ENCODE results near the gene SLC17A9.
A peak's percentile ranks its signal among the peaks of the same experiment; 100 is the strongest.

Gene SLC17A9

DNA sequence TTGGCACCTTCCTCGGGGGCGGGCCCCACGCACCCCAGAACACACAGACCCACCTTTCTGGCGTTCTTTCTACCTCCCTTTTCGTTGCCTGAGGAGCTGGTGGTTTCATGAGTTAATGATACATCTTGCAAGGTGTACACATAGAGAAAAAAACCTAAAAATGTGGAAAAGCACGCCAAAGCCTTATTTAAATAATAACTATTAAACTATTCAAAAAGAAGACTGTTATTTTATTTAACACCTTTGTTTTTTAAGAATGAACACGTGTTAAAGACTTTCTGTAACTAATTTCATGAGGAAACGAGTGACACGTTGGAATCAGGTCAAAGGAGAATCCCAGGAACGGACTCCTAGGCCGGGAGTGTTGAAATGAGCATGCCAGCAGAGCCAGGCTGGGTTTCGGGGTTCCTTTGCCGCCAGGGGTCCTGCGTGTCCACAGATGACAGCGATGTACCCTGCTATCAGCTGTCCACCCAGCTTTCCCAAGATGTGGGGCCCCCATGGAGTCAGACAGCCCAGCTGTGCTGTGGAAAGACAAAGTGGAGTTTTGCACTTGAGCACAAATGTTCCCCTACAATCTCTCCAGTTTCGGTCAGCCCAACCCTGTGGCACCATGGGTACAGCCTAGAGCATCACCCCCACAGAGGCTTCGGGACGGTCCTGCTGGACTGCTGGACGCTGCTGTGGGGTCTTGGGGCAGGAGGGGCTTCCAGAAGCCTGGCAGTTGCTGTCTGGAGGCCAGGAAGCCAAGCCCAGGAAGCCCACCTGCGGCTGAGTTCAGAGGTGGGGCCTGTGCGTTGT lies 16.1 kb downstream of the SLC17A9 start:
- DNase-seq = no peak

DNA sequence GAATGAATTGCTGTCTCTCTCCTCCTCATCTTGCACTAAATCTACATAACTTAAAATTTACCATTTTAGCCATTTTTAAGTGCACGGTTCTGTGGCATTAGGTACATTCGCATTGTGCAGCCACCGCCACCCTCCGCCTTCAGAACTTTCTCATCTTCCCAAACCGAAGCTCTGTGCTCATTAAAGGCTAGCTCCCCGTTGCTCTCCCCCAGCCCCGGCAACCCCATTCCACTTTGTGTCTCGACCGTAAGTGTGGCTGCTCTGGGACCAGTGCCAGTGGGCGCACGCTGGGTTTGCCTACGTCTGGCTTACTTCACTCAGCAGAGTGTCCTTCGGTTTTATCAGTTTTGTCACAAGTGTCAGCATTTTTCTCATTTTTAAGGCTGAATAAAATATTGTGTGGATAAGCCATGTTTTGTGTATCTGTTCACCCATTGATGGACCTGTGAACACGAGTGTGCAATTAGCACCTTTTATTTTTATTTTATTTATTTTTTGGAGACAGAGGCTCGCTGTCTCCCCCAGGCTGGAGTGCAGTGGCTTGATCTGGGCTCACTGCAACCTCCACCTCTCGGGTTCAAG lies 16.8 kb downstream of the SLC17A9 start:
- no peak for DNase-seq

DNA sequence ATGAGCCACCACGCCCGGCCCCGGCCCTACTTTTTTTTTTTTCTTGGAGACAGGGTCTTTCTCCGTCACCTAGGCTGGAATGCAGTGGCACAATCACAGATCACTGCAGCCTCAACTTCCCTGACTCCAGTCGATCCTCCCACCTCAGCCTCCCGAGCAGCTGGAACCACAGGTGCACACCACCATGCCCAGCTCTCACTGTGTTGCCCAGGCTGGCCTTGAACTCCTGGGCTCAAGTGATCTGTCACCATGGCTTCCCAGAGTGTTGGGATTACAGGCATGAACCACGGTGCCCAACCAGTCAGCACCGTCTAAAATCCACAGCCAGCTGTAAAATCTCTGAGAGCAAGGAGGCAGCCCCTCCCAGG lies 17.4 kb downstream of the SLC17A9 start:
- no peak for DNase-seq

DNA sequence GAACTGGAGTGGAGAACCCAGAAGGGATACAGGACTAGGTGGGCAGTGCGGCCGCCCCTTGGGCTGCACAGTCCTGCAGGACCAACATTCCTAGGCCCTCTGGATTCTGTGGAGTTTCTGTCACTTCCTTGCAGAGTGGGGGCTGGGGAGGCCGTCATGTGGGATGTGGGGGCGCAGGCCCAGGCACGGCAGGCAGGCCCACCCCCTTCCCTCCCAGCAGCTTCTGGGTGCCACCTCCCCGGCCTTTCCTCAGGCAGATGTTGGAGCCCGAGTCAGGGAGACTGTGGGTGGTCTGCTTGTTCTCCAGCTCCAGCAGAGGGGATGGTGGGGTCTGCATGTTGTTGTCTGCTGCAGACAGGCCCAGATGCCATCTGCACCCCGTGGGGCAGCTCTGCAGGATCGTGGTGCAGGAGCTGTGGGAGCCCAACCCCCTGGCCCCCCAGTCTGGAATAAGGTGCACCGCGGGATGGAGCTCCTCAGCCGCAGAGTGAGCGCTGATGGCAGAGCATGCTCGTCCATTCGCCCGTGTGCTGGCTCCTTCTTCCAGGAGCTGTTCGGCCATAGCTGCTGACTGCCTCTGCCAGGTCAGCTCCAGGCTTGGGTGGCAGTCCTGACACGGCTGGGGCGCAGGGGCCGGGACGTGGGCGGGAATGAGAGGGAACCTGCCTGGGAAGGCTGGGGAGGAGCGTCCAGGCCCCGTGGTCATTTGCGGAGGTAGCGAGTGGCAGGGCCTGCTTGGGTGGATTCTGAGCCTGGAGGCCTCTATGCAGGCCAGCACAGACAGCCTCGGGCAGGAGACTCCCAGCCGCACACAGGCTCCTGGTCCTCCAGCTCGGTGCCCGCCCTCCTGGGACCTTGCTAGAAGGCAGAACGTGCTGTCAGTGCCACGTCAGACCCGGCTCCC lies 18.1 kb downstream of the SLC17A9 start:
- DNase-seq = no peak

DNA sequence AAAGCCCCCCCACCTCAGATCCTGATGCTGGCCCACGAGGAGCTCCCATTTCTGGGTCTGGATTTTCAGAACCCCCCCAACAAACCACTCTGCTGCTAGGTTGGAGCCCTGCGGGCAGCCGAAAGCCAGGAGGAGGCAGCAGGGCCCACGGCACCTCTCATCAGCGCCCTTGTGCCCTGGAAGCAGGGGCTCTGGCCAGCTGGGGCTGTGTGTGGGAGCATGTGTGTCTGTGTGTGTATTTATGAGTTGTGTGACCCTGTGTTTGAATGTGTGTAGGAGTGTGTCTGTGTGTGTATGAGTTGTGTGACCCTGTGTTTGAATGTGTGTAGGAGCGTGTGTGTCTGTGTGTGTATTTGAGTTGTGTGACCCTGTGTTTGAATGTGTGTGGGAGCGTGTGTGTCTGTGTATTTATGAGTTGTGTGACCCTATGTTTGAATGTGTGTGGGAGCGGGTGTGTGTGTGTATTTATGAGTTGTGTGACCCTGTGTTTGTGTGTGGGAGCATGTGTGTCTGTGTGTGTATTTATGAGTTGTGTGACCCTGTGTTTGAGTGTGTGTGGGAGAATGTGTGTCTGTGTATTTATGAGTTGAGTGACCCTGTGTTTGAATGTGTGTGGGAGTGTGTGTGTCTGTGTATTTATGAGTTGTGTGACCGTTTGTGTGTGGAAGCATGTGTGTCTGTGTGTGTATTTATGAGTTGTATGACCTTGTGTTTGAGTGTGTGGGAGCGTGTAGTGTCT lies 18.9 kb downstream of the SLC17A9 start:
- no peak for DNase-seq

DNA sequence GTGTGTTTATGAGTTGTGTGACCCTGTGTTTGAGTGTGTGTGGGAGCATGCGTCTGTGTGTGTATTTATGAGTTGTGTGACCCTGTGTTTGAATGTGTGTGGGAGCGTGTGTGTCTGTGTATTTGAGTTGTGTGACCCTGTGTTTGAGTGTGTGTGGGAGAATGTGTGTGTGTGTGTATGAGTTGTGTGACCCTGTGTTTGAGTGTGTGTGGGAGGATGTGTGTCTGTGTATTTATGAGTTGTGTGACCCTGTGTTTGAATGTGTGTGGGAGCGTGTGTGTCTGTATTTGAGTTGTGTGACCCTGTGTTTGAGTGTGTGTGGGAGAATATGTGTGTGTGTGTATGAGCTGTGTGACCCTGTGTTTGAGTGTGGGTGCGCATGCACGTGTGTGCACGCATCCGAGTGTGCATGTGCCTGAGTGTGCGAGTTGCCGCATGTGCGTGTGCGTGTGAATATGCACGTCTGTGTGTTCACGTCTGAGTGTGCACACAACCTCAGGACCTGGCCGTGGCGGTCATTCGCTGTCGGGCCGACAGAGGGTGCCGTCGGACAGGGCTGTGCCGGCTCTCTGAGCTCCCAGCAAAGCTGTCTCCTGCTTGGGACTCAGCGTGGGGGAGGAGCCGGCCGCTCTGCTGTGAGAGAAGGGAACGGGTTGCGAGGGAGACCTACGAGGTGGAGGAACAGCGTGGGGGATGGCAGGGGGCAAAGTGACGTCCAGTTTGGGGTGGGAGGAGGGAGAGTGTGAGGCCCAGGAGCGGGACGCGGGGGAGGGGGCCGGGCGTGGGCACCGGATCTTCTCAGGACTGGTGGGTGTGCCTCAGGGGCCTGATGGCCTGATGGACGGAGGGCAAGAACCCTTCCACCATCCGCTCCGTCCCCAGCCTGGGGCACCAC lies 19.7 kb downstream of the SLC17A9 start:
- DNase-seq = peak; percentile 62

DNA sequence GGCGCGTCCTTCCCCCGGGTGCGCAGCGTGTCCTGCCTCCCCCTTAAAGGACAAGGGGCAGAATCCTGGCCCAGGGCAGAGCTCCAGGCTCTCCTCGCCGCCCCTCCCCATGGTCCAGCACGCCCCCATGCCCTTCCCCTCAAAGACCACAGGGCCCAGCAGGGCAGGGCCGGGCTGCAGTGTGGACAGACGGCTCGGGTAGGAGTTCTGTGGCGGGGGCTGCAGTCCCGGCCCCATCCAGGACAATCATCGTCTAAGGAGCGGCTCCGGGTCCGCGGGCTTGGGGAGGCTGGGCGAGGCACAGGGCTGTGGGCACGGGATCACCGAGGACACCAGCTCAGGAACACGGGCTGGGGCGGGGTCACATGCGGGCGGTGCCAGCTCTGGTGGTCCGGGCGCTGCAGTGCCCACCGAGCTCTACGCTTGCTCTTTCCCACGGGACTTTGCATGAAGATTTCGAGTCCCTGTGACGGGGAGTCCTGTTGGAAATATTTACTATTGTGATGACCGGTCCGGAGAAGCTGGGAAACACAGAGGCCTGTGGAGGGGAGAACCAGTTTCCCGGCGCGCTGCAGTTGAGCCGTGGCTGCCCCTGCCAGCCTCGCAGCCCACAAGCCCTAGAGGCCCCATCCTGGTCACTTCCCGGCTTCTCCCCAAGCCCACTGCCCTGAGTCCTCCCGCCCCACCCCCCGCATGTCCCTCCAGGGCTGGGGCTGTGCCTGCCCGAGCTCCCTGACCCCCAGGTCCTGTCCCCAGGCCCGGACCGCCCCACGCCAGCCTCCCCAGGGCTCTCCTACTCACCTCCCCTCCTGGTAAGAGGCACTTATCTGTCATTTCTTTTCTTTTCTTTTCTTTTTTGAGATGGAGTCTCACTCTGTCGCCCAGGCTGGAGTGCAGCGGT lies 20.6 kb downstream of the SLC17A9 start:
- peak; percentile 32 for DNase-seq

DNA sequence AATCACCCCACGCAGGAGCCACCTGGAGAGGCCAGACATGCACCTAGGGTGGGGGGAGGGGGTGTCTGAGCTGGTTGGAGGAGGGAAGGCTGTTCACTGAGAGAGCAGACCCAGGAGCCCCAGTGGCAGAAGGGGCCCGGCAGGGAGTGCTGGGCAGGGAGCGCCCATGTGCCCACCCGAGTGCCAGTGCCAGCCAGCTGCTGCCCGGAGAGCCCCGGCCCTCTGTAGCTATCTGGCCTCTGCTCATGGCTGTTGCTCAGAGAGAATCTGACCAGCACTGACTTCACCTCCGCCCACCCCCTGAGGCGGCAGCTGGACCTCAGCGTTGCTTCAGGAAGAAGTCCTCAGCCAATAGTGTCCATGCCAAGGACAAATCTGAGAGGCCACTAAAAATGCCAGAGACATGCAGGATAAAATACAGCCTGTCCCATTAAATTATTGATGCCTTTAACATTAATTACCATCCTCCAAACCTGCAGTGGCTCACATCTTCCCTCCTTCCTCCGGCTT lies 22.8 kb downstream of the SLC17A9 start:
- DNase-seq = no peak

DNA sequence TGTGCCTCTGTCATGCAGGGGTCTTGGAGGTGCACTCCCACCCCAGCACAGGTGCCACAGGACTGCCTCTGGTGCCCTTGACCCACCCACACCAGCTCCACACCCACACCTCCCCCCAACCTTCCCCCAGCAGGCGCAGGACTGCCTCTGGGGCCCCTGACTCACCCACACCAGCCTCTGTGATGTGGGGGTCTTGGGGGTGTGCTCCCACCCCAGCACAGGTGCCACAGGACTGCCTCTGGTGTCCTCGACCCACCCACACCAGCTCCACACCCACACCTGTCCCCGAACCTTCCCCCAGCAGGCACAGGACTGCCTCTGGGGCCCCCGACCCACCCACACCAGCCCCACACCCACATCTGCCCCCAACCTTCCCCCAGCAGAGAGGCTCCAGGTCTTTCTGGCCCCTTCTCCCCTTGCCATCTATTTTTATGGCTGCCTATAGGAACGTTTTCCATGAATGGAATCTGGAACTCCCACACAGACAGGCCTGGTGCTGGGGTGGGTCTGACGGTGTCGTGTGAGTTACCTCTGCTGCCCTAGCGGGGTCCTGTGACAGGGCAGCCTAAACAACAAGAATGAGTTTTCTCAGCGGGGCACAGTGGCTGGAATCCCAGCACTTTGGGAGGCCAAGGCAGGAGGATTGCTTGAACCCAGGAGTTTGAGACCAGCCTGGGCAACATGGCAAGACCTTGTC lies 23.5 kb downstream of the SLC17A9 start:
- no peak for DNase-seq

DNA sequence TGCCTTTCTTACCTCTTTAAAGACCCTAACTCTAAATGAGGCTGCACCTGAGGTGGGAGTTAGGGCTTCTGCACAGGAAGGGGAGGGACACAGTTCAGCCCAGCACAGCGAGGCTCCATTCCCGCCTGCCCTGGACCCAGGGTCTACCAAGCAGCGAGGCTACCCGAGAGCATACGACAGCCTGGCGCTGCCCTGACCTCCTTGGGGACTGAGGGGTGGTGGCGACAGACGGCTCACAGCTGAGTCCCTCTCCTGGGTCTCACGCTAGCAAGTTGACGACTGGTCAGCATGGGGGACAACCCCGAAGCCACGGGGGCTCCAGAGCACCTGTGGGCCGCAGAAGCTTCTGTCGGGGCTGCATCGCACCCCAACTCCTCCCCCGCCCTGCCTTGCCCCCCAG lies 24.4 kb downstream of the SLC17A9 start:
- DNase-seq = no peak

DNA sequence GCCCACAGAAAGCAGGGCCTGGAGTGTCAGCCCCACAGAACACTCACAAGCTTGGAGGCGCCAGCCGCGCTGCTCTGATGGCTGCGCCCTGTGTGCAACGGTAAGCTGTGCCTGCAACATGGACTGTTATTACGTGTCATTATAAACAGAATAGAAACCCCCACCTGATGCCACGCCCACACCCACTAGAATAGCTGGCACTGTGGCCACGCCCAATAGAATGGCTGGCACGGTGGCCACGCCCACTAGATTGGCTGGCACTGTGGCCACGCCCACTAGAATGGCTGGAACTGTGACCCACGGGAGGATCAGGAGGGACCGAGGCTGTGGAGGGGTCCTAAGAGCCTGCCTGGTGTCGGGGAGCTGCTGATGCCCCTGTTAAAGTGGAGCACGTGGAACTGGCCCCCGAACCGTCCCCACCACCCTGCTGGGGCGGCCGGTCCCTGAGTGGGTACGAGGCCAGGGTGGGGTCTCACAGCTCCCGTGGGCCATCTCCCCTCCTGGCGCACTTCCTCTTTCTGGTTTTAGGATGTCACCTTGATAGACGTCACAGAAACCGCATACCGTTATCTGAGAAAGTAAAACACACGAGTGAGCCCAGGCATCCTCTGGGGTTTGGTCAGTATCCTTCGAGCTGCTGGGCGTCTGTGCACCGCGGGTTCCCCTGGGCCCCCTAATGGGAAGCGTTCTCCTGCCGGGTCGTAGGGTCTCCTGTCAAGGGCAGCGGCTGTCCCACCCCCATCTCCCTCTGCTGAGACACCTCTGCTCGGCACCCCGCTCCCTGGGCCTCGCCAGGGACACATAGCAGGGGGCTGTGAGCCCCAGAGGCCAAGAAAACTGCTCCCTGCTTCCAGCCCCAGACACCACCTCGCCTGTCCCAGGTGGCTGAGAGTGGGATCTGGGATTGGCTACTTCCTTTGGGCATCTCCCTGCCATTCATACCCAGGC lies 25.4 kb downstream of the SLC17A9 start:
- DNase-seq = no peak

DNA sequence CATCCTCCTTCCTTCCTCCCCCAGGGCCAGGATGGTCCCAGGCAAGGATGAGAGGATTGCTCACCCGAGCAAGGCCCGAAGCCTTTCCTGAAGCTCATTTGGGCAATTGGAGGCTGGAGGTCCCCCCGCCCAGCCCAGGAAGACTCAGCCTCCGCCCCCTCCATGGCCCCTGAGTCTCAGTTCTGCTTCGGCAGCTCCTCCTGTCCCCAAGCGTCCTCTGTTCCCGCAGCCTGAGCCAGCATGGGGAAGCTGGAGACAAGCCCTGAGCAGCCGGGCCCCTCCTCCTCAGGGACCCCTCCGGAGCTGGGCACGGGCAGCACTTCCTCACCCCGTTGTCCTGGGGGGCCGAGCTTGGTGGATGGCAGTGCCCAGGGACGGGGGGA lies 26.0 kb downstream of the SLC17A9 start:
- no peak for DNase-seq

DNA sequence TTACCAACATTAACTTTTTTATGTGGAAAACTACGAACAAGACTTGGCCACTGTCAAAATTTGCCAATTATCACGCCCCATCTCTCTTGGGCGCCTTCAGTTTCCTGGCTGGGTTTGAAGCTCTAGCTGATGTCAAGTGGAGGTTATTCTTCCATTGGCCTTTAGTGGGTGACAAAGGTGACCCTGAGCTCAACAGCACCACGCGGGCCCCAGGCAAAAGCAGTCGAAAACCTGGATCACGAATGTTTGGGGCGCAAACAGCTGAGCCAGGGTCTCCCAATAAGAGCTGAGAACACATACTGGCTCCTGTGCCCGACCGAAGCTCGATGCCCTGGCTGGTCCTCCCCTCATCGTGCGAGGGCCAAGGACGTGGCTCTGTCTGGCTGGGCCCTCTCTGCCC lies 26.8 kb downstream of the SLC17A9 start:
- no peak for DNase-seq

DNA sequence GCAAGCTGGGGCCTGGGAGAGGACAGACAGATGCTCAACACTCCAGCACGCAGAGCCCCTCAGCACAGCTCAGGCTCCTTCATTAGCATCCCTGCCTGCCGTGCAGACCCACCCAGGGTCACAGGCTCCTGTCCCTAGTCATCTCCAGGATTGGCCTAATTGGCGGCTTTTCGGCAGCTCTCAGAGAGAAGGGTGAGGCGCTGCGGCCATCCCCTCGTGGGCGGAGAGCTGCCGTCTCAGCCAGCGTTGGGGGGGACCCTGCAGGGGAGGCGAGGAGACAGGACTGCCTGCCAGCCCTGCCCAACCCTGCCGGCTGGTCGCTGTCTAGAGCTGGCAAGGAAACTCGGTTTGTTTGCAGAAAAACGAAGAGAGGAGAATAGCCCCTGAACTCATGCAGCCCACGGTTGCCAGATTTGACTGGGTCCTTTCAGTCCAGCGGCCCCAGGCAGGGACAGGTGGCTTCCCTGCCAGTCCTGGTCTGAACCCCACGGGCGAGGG lies 27.4 kb downstream of the SLC17A9 start:
- no peak for DNase-seq

DNA sequence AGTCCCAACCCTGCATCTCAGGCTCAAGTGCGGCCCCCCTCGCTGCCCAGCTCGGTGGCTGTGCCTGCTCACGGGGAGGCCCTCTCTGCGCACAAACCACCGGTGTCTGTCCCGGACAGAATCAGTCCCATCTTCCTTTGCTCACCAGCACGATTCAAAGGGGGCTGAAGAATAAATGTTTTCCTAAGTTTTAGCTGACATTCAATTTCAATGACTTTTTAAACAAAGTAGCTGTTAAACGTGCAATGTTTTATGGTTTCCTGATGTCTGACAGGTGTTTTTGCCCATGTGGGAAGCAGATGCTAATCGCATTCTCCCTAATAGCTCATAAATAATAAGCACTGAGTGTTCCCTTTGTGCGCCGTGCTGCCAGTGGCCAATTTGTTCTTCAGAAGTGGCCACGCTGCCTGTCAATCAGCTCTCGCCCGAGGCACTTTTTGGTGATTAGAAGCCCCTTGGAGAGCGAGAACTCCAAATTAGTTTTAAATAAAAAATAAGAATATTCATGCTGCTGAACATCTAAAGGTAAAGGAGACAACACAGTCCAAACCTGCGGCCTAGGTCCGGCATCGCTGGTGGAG lies 28.0 kb downstream of the SLC17A9 start:
- no peak for DNase-seq

DNA sequence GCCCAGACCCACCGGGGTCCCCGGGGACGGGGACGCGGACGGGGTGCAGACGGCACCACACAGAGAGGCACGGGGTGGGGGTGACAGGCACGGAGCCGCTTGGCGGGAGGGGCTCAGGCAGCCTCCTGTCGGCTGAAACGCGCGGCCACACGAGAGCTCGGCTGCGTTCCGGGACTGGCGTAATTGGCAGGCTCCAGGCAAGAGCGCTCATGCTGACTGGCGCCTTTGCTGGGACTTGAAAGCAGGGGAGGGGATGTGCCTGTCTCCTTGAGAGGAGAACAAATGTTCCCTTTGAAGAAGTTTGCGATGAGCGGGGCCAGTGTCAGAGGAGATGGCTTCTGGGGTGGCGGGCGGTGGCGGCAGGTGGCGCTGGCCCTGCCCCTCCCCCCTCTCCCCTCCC lies 28.5 kb downstream of the SLC17A9 start:
- DNase-seq = no peak

Measured in right kidney (tissue), 1 donor.